Effector memory CD4-positive, alpha-beta T cell (primary cell): ENCODE results near the gene RPS28.
"Not testable (repeated sequence)": the region's sequence is repeated elsewhere in the genome, so short reads cannot be mapped to it uniquely, and the experiment has no call there.

Experiments used
- DNase-seq, 3 donors: peaks; one replicate each; pipeline ENCODE4 v3.0.0-alpha.2; 2020
- H3K27ac ChIP-seq: 2 replicates; pipeline ENCODE4 v1.7.0; 2013; ENCODE audit warnings: mild to moderate bottlenecking, low read length, moderate library complexity; ENCODE audit not compliant: insufficient read depth, poor library complexity, severe bottlenecking
- H3K27me3 ChIP-seq: replicated peaks from 2 replicates; pipeline ENCODE4 v1.7.0; 2013; ENCODE audit warnings: mild to moderate bottlenecking, low read length; ENCODE audit not compliant: insufficient read depth, control insufficient read depth, poor library complexity, severe bottlenecking
- H3K36me3 ChIP-seq: 2 replicates; pipeline ENCODE4 v1.7.0; 2013; ENCODE audit warnings: mild to moderate bottlenecking, low read length, moderate library complexity; ENCODE audit not compliant: control insufficient read depth, insufficient read depth
- H3K4me1 ChIP-seq: 2 replicates; pipeline ENCODE4 v1.7.0; 2013; ENCODE audit warnings: low read length, mild to moderate bottlenecking; ENCODE audit not compliant: control insufficient read depth, insufficient read depth, poor library complexity, severe bottlenecking
- H3K4me3 ChIP-seq: 2 replicates; pipeline ENCODE4 v1.7.0; 2013; ENCODE audit warnings: low read length, low read depth, mild to moderate bottlenecking; ENCODE audit not compliant: insufficient read depth, poor library complexity, severe bottlenecking
- H3K9me3 ChIP-seq: 2 replicates; pipeline ENCODE4 v1.7.0; 2013; ENCODE audit warnings: mild to moderate bottlenecking, low read length, moderate library complexity; ENCODE audit not compliant: control insufficient read depth

Gene RPS28

DNA sequence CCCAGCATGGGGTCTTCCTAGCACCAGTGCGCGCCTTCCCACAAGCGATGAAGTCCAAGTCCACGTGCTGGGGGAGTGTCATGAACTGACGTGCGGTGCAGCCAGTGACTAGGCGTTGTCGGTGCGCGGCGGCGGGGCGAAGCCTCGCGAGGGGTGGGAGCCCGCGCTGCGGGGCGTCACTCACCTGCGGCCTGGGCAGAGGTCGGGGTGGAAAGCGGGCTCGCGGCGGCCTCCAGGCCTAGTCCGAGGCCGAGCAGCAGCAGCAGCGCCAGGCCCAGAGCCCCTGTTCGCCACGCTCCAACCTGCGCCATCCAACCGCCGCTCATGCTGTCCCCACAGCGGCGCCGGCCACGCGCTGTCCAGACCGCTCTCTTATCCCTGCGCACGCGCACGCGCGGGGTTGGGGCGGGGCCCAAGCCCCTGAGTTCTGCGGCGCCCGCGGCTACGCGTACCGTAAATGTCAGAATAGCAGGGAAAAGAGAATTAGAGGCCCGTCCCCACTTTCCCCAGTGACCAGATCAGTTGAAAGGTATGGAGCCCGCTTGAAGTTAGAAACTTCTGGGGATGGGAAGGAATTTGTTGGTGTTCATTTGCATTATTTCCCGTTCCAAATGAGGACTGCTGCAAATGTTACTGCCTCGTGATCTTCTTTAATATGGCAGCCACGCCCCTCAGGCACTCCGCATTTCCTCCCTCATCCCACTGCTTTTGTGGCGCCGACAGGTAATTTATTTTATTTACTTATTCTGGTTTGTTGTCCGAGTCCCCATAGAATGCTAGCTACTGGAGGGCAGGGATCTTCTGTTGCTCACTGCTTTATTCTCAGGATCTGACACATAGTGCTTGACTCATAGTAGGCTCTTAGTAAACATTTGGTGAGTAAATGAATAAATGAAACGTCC, 13.1 kb upstream of the RPS28 start, which contains the start of gene CD320:
TSS of gene CD320 (minus strand) at position 394 of the 902 bp plus-strand sequence. CDS start at position 326, 68 bp downstream.
- no peaks in the 10 kb centered on the region for H3K27me3 ChIP-seq
- peak within 1 kb of the TSS; percentile 79 for H3K27ac ChIP-seq
- peaks cover 22% of the 10 kb centered on the region for H3K4me1 ChIP-seq
- peaks cover 27% of the 10 kb centered on the region for H3K36me3 ChIP-seq
- H3K4me3 ChIP-seq: peak within 1 kb of the TSS; percentile 73
- DNase-seq: peak; percentile 62 to 76 (median 75)
- H3K9me3 ChIP-seq: no peaks in the 10 kb centered on the region

DNA sequence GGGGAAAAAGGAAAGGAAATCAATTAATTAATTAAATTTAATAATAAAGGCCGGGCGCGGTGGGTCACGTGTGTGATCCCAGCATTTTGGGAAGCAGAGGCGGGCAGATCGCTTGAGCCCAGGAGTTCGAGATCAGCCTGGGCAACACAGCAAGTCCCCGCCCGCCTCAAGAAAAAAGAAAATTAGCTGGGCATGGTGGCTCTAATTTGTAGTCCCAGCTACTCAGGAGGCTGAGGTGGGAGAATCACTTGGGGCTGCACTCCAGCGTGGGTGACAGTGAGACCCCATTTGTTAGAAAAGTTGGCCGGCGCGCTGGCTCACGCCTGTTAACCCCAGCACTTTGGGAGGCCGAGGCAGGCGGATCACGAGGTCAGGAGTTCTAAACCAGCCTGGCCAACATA, 12.4 kb upstream of the RPS28 start:
- Histone ChIP-seq H3K4me1 (peaks cover 22% of the 10 kb centered on the region), H3K36me3 (peaks cover 34% of the 10 kb centered on the region), H3K4me3 (peak overlapping the region; percentile 73), H3K9me3 (no peaks in the 10 kb centered on the region), H3K27ac (peak overlapping the region; percentile 79), H3K27me3 (no peaks in the 10 kb centered on the region)
- no peak for DNase-seq

DNA sequence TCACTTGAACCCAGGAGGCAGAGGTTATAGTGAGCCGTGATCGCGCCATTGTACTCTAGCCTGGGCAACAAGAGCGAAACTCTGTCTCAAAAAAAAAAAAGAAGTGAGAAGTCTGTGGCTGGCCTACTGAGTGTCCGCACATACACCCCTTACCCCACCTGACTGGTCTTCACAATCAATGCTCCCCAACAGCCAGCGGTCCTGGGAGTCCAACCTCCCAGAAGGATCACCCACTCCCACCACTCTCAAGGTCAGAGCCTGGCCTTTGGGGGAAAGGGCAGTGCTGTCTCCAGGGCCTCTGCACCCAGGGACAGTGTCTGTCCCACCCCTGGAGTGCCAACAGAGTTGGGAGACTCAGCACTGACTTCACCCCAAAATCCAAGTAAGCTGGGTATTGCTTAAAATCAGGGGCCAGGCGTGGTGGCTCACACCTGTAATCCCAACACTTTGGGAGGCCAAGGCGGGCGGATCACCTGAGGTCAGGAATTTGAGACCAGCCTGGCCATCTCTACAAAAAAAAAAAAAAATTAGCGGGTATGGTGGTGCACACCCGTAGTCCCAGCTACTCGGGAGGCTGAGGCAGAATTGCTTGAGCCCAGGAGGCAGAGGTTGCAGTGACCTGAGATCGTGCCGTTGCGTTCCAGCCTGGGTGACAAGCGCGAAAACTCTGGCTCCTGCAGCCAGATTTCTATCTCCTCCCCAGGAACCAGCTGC, 10.8 kb upstream of the RPS28 start:
- H3K4me1 ChIP-seq: peaks cover 22% of the 10 kb centered on the region
- no peak overlapping the region for H3K27ac ChIP-seq
- no peak overlapping the region for H3K4me3 ChIP-seq
- no peaks in the 10 kb centered on the region for H3K9me3 ChIP-seq
- H3K36me3 ChIP-seq: peaks cover 49% of the 10 kb centered on the region
- no peak for DNase-seq
- H3K27me3 ChIP-seq: no peaks in the 10 kb centered on the region

DNA sequence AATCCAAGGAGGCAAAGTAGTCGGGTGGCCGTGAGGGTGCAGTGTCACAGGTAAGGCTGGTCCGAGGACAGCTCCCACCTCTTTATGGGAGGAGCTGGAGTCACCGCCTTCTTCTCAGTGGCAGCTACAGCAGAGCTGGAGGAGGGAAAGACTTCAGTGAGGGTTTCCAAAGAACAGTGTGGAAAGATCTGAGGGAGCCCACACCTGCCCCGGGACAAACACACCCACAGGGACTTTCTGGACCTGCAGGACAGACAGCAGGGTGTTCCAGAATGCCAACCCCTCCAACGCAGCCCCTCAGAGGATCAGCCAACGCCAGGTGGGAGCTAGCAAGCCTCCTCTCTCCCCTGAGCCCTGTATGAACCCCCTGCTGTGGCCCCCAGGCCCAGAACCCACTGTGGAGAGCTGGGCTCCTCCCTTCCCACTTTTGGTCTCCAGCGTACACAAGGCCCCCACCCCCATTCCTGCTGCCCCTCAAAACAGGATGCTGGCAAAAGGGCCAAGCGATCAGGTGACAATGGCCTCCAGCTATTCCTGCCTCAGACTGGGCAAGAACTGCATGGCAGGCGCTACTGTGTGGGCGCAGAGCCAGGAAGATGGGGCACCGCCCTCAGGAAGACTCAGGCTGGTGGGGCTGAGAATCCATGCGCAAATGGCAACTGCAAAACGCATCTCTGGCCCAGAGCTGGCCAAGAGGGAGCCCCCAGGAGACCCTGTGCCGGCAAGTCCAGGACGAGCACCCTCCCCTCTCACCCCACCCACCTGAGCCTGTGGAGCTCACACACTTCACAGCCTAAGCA, 9.6 kb upstream of the RPS28 start:
- no peak overlapping the region for H3K27ac ChIP-seq
- DNase-seq: no peak
- H3K27me3 ChIP-seq: no peaks in the 10 kb centered on the region
- peaks cover 51% of the 10 kb centered on the region for H3K36me3 ChIP-seq
- no peaks in the 10 kb centered on the region for H3K9me3 ChIP-seq
- peaks cover 18% of the 10 kb centered on the region for H3K4me1 ChIP-seq
- no peak overlapping the region for H3K4me3 ChIP-seq

GRCh38 chr19:8314981-8315640, 6.2 kb upstream of the RPS28 start:
- H3K4me1 ChIP-seq, DNase-seq, H3K27me3 ChIP-seq, H3K9me3 ChIP-seq, H3K4me3 ChIP-seq, H3K27ac ChIP-seq: not testable (repeated sequence)
- peaks cover 54% of the 10 kb centered on the region for H3K36me3 ChIP-seq

GRCh38 chr19:8316351-8317125, 4.8 kb upstream of the RPS28 start:
- Histone ChIP-seq H3K4me1 (peaks cover 10% of the 10 kb centered on the region), H3K27ac (no peak overlapping the region), H3K27me3 (no peaks in the 10 kb centered on the region), H3K9me3 (no peaks in the 10 kb centered on the region), H3K4me3 (no peak overlapping the region), H3K36me3 (peaks cover 41% of the 10 kb centered on the region)
- DNase-seq: no peak

DNA sequence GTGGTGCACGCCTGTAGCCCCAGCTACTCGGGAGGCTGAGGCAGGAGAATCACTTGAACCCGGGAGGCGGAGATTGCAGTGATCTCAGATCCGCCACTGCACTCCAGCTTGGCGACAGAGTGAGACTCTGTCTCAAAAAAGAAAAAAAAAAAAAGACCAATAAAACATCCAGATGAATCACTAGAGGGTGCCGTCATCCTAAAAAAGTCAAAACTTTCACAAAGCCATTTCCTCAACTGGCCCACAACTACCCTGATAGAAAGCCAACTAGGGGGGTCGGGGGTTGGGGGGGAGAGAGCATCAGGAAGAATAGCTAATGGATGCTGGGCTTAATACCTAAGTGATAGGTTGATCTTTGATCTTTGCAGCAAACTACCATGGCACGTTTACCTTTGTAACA, 2.5 kb upstream of the RPS28 start:
- not testable (repeated sequence) for H3K4me3 ChIP-seq, H3K9me3 ChIP-seq, H3K27me3 ChIP-seq, DNase-seq, H3K27ac ChIP-seq
- Histone ChIP-seq H3K4me1 (peaks cover 25% of the 10 kb centered on the region), H3K36me3 (peaks cover 31% of the 10 kb centered on the region)

DNA sequence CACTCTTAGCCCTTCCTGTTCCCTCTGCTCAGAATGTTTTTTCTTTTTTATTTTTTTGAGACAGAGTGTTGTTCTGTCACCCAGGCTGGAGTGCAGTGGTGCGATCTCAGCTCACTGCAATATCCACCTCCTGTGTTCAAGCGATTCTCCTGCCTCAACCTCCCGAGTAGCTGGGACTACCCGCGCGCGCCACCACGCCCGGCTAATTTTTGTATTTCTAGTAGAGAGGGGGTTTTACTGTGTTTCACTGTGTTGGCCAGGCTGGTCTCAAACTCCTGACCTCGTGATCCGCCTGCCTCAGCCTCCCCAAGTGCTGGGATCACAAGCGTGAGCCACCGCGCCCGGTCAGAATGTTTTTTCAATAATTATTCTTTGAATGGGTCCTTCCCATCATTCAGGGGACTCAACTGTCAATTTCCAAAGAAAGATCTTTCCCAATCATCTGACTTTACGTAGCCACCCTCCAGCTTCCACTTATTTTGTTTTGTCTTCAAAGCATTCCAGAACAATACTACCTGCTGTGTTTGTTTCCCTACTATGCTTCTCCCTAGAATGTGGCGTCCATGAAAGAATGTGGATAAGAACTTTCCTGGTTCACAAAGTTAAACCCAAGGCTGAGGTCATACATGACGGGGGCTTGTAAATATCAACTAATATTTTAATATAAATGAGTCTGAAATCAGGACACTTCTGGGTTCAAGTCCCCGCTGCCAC, 1.3 kb upstream of the RPS28 start:
- peak overlapping the region; percentile 76 for H3K4me3 ChIP-seq
- no peaks in the 10 kb centered on the region for H3K9me3 ChIP-seq
- H3K36me3 ChIP-seq: peaks cover 26% of the 10 kb centered on the region
- DNase-seq: no peak
- peak overlapping the region; percentile 93 for H3K27ac ChIP-seq
- H3K4me1 ChIP-seq: peaks cover 27% of the 10 kb centered on the region
- H3K27me3 ChIP-seq: no peaks in the 10 kb centered on the region
